GM18511 (cell line): Measurements from ENCODE around the gene ZNG1A.
"Not testable (repeated sequence)": the region's sequence is repeated elsewhere in the genome, so short reads cannot be mapped to it uniquely, and the experiment has no call there.

ENCODE experiments used
- ATAC-seq: cut with Tn5 transposase; IDR thresholded peaks from one replicate; pipeline ENCODE4 v1.9.1; 2021; ENCODE audit warnings: mild to moderate bottlenecking, moderate library complexity; ENCODE audit not compliant: unreplicated experiment

Gene ZNG1A

DNA sequence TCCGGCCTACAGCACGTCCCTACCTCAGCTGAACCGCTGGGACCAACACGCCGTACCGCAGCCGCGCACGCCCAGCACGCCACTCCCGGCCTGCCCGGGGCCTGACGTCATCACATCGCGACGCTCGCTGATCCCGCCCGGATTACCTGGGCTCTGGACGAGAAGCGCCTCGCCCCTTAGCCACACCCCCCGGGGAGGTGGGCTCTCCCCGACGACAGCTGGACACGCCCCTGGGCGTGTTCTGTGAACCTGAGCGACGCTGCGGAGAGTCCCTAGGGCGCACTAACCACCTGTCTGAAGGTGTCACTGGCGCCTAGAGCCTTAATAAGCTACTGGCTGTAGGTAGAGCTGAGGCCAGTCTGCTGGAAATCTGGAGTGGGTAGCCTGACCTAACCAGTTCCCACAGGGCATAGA, at the start of gene ZNG1A:
TSS of gene ZNG1A (minus strand) at position 87 of the 414 bp plus-strand sequence. CDS start 87 bp downstream, outside the sequence.
- ATAC-seq, result not testable (repeated sequence)

DNA sequence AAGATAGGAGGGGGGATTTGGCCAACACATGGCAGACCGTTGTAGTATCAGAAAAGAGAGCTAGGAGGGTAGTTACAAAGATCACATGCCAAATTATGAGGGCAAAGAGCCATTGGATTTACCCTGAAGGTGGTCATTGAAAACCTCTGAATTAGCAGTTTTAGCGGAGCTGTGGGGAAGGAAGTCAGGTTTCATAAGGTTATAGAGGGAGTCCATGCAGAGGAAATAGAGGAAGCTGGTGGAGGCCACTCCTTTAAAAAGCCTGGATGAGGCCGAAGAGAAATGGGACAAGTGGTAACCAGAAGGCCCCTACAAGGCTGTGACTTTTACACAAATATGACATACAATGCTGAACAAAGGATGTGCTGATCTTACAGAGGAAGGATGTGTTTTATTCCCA, 49.0 kb upstream of the ZNG1A start:
- ATAC-seq, result no peak

DNA sequence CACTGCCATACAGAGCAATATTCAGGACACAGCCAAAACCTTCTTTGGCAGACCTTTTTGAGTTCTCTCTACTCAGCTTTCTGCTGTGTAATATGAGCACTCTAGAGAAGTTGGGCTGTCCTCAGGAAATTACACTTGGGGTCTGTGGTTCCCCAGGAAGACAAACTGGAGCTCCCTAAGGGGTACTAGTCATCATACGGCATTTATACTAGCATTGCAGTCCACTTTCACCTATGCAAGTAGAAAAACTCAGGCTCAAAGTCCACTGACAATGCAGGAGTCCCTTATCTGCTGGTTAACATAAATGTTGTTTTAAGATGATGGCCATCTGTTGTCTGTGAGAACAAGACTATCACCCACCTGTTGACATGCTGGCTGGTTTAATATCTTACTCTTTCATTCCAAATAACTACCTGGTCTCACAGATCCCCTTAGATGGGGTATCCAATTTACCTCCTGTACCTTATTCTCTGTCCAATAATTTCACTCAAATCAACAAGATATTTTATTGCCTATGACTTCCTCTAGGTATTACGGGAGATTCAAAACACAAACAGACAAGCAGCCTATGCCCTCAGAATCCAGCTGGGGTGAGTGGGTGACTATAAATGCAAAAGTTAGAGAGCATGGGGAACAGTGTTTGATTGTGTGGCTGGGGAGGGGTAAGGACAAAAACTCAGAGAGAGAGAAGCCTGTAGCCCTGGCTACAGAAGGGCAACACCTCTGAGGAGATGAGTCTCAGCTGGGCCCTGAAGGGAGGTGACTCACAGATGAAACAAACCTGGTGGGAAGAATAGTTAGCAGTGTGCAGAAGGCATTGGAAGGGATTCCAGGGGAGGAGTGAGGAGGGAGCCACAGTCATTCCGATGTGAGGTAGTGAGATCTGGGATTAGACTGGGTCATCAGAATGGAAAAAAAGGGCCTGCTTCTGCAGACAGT, 46.0 kb upstream of the ZNG1A start:
- peak; percentile 45 for ATAC-seq

DNA sequence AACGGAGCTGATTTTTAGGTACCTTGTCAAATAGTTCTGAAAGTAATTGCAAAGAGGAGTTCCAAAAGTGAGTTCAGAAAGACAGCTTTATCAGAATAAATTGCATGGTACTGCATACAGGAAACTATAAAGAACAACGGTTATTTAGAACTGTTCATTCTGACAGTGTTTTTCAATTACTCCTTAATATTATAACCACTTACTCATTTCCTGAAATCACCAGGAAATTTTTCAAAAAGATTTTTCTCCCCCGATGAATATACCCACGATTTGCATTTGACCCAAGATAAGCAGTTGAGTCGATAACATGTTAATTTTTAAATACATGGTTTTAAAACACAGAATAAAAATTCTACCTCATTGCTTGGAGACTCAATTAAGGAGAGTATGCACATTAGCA, 45.2 kb upstream of the ZNG1A start:
- peak; percentile 14 for ATAC-seq

DNA sequence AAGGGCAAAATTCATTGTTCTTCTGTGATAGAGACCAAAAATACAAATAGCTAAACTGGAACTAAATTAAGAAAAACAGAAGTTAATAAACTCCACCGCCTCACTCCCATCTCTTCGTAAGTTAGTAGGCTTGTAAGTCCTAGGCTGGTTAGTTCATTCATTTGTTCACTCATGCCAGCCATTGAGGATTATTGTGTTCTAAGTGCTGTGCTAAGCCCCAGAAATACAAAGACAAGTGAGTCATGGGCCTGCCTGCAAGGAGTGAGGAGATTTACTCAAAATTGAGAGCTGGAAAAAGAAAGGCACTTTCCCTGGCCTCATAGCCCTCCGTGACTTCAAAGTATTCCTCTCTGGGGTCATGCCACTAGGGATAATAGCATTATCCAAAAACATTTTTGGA, 44.3 kb upstream of the ZNG1A start:
- ATAC-seq, result no peak

DNA sequence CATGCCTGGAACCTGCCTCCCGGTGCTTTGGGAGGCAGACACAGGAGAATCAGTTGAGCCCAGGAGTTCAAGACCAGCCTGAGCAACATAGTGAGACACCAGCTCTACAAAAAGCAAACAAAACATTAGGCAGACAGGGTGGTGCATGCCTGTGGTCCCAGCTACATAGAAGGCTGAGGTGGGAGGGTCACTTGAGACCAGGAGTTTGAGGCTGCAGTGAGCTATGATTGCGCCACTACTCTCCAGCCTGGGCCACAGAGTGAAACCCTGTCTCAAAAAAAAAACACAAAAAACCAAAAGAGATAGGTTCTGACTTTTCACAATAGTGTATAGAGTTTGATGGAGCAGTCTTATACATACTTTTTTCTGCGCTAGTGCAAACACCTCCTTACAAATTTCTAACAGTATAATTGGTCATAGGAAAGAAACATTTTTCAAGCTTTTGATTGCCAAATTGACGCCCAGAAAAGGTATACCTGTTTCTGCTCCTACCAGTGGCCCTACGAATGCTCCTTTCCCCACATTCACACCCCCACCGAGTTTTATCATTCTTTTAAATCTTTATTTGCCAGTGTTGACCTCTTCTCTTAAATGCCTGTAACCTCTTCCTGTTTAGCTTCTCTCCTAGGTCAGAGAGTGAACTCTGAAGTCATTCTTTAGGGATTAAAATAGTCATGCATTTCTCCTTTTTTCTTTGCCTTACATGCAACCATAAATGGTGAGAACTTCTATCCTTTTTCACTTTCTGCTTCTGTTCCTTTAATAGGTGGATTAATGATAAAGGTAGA, 43.3 kb upstream of the ZNG1A start:
- no peak for ATAC-seq

DNA sequence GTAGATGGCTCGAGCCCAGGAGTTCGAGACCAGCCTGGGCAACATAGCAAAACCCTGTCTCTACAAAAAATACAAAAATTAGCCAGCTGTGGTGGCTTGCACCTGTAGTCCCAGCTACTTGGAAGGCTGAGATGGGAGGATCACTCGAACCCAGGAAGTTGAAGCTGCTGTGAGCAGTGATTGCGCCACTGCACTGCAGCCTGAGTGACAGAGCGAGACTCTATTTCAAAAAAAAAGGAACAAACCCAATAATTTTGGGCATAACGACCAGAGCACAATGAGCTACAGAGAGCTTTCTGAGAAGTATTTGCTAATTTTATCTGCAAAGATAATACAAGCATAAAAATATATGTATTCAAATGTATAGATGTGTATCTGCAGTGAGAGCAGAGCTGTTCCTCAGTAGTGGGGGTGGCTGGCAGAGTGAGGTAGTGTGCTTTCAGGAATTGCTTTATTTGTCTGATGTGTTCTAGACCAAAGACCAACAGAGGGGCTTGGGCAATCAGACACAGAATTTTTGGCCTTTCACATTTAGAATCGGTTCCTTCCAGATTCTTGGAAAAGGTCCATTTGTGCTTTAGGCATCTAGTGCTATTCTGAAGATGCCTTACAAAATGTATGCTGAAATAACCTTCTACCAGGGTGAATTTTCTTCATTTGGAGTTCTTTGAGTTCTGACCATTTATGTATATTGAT, 41.0 kb upstream of the ZNG1A start:
- ATAC-seq, result no peak

DNA sequence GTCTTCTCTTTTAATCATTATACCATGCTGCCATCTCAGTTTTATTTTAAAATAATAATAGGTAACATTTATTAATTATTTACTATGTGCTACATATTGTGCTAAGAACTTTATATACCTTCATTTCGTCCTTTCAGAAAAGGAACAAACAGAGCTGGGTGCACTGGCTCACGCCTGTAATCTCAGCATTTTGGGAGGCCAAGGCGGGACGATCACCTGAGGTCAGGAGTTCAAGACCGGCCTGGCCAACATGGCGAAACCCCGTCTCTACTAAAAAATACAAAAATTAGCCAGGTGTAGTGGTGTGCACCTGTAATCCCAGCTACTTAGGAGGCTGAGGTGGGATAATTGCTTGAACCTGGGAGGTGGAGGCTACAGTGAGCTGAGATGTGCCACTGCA, 40.2 kb upstream of the ZNG1A start:
- ATAC-seq, result not testable (repeated sequence)

DNA sequence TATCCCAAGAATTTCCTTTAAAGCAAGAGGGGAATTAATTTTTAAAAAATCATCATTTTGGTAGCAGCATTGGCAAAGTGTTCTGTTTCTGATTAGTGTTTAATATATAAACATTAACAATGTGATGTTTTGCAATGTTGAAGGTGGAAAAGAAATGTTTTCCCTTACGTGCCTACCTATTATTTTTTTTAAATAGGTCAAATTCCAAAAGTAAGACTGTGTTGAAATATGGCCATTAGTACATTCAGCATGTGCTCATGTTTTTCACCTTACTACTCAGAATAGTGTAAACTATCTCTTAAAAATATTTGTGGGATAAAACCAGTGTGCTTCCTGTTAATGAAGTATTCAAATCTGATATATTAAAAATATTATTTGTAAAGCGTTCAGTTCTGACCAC, 39.1 kb upstream of the ZNG1A start:
- ATAC-seq, result no peak

DNA sequence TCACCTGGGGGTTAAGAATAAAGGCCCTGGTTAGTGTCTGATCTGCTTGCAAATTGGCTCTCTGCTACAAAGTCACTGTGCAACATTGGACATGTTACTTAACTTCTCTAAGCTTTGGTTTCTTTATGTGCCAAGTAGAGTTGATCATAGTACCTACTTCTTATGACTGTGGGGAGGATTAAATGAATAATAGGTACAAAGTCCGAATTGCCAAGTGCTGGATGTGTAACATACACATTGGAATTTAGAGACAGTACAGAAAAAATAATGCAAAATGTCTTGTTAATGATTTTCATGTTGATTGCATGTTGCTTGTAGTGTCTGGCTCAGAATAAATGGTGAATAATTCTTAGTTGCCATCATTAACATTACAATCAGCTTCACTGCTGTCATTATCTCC, 38.0 kb upstream of the ZNG1A start:
- no peak for ATAC-seq

DNA sequence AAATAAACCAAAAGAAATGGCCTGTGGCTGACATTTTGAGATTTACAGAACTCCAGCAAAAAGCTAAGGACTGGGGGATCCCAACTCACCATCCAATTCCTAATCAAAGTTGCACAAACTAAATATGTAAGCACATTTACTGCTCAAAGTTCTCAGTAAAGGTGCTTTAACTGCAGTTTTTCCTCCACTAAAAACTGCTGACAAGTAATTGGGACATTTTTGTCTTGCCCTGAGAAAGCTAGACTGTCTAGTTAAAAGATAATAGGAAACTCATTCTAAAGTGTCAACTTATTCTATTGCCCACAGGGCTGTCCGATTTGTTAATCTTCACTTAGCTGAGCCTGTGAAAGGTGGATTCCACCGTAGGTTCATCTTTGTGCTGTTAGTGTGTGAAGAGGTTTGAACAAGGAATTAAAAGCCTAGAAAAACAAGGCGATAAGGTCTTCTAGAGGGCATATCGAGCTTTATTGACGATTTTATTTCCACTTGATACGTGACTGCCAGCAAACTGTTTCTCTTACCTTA, 36.8 kb upstream of the ZNG1A start:
- no peak for ATAC-seq

DNA sequence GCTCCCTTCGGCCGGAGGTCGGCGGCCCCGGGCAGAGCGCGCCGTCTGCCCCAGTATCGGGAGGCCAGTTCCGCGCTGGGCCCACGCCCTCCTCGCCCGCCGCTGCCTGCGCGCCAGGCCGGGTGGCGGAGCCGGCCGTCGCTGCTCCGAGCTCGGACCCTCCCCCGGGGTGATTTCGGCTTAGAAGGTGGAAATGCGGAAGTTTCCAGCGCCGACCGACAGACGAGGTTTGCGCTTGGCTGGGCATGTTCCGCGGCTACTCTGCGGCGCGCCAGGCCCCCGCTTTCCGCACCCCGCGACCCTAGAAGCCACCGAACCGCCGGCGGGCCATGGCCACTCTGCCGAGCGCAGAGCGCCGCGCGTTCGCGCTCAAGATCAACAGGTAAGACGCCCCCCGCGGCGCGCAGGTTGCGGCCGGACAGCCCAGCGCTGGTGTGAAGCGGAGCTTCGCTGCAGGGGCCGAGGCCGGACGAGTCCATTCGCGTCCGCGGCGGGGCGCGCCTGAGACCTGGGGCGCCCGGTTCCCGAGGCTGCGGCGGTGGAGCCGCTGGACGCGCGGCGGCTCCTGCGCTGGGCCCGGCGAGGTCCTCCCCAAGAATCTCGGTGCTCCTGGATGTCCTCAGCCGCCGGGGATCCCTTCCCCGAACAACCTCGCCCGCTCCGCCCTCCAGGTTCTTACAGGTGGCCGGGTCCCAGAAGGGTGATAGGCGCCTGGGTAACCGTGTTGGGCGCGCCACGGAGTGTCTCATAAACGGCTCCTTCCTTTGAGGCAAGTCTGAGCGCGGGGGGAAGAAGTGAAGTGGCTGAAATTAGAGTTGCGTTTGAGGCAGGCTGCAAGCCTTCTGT, 36.0 kb upstream of the ZNG1A start, which contains the start of gene DOCK8:
TSS of gene DOCK8 (plus strand) at position 218 of the 846 bp plus-strand sequence. CDS start at position 330, 112 bp downstream.
- peak; percentile 87 for ATAC-seq

DNA sequence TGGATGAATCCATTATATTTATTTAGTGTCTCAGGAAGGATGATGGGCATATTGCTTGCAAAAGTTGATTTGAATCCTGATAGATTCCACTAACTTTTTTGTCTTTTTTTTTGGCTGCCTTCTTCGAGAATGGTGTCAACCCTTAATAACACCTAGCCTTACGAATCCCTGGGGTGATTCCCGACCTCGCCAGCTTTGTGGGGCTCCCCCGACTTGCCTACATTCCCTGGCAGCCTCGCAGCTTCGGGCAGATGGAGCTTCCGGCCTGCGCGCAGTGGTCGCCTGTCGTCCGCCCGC, 35.4 kb upstream of the ZNG1A start:
- ATAC-seq, result no peak

DNA sequence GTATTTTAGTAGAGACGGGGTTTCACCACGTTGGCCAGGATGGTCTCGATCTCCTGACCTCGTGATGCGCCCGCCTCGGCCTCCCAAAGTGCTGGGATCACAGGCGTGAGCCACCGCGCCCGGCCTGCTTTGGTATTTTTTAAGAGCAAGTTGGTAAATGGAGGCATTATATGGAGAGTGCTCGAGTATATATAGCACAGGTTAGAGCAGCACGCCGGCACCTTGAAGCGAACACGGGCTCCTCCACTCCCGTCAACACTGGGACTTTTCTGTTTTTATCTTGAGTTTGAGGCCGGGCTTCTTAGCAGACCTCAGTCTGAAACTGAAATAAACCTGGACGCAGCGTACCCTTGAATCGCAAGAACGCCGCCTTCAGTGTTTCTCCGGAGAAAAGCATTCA, 35.0 kb upstream of the ZNG1A start:
- not testable (repeated sequence) for ATAC-seq

DNA sequence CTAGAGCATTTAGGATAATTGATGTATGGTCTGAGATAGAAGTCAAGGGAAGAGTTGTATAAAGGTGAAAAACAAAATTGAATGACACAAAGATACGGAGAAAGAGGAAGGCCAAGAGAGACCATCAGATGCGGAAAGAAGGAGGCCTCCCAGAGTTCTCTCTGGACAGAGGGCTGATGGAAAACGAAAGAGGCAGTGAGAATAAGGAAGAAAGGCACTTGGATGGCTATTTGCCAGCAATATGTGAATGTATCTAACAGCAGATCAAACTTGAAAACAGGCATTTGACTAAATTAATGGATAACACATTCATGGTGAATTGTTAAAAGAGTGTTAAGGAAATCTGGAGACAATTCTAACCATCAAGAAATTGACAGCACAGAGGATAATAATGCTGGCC, 33.4 kb upstream of the ZNG1A start:
- ATAC-seq, result no peak

DNA sequence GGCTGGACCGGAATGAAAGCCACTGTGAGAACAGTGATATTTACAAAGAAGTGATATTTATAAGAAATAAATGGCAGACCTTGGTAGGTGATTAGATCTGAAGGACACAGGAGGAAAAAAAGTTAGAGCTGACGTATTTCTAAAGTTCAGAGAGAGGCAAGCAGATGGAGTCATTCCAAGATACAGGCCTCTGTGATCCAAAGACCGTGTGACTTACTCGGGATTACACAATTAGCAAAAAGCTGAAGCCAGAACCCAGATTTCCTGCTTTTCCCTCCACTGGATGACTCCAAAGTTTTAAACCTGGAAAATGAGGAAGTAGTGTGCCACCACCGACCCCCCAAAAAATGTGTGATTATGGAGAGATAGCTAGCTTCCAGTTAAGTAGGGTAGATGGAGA, 32.7 kb upstream of the ZNG1A start:
- ATAC-seq, result no peak

DNA sequence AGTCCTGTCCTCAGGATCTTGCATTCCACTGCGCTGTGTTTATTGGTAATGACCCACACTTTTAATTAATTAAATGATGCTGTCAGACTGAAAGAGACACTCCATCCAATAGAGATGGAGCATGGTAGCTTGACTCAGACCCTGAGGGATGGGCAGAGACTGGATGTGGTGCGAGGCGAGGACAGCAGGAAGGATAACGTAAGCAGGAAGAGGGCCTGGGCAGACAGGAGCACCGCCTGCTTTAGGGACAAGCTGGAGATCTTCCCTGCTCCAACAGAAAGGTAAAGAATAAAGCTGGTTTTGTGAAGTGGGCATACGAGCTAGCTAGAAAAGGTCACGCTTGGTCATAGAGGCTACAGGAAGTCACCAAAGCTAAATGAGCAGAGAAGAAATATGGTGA, 32.2 kb upstream of the ZNG1A start:
- ATAC-seq, result no peak

DNA sequence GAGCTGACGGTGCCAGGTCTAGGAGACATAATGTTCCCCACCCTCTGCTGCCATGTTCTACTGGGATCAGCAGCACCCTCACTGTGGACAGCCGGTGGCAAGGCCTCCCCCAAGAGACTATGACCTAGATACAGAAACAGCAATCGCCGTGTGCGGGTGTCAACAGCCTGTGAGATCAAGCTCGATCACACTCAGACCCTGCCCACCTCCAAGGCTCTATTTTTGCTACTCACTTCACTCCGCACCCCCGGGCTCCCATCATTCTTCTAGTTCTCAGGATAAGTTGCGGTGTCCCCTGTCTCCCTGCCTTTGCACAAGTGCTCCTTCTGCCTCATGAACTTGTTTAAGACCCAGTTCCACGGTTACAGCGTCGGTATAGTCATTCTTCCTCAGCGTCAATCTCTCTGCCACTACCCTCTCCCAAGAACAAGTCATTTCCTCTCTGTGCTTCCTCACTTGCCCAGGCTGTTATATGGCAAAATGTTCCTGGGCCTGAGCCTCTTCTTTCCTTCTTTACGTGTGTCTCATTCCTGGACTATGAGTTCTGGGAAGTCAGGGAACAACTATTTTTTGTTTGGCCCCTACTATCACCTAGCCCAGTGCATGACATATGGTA, 30.4 kb upstream of the ZNG1A start:
- no peak for ATAC-seq

DNA sequence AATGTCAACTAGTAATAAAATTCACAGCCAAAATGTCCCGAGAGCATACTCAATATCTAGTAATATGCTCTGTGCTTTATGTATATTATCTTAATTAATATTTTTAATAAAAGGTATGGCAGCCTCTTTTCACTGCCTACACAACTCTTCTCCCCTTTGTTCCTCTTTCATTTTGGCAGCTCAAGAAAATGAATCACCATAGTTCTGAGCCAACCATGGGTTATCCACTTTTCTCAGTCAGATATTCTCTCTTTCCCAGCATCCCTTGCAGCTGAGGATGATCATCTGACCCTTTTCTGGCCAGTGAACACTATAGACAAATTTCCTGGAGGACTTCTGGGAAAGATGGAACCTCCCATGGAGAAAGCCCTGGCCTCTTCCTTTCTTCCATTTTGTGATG, 27.6 kb upstream of the ZNG1A start:
- no peak for ATAC-seq

DNA sequence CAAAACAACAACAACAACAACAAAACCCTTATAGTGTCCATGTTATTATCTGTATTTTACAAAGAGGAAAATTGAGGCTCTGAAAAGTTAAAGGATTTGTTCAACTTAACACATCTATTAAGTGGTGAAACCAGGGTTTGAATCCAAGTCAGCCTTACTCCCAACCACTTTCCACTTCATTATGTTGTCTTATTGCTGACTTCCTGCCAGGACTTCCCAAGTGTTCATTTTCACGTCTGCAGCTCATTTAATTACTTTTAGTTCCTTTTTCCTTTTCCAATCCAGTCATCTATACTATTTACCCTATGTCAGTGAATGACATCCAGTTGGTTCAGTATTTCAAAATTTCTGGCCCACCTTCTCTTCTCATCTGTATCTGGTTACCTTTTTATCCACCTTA, 20.7 kb upstream of the ZNG1A start:
- ATAC-seq, result not testable (repeated sequence)
